WI38 (cell line): ENCODE measurements around the gene MSL3B.

Experiments used
- H3K4me3 ChIP-seq: 2 replicates; pipeline ENCODE4 v1.5.1; 2011; ENCODE audit warnings: low read depth, mild to moderate bottlenecking, control low read depth, low read length
- CTCF ChIP-seq: IDR thresholded peaks from 2 replicates; pipeline ENCODE4 v1.5.1; 2012; ENCODE audit warnings: low read depth, mild to moderate bottlenecking, control low read depth, low read length

MSL3B gene

GRCh38 chr2:233832869-233833311 lies 35.3 kb downstream of the MSL3B start:
- no peak for TF ChIP-seq CTCF

GRCh38 chr2:233832414-233832813 lies 35.8 kb downstream of the MSL3B start:
- H3K4me3 ChIP-seq, result no peak overlapping the region
- TF ChIP-seq CTCF, result no peak

More at GRCh38 chr2:233832869-233833311, 35.3 kb downstream of the MSL3B start:
- H3K4me3 ChIP-seq, result no peak overlapping the region

GRCh38 chr2:233831861-233832260 lies 36.3 kb downstream of the MSL3B start:
- H3K4me3 ChIP-seq, result no peak overlapping the region
- no peak for TF ChIP-seq CTCF

- no peak overlapping the region for H3K4me3 ChIP-seq
- TF ChIP-seq CTCF, result no peak
These were observed 37.0 kb downstream of the MSL3B start for GRCh38 chr2:233831011-233831721.

GRCh38 chr2:233830111-233830802 lies 37.9 kb downstream of the MSL3B start:
- no peak for TF ChIP-seq CTCF
- no peak overlapping the region for H3K4me3 ChIP-seq

GRCh38 chr2:233829193-233830110 lies 38.7 kb downstream of the MSL3B start:
- TF ChIP-seq CTCF, result no peak
- no peak overlapping the region for H3K4me3 ChIP-seq
